HG03060 (cell line): ENCODE results near the gene VAV1.
"Not testable (repeated sequence)": the region's sequence is repeated elsewhere in the genome, so short reads cannot be mapped to it uniquely, and the experiment has no call there.

ENCODE experiments used
- ATAC-seq: cut with Tn5 transposase; IDR thresholded peaks from one replicate; pipeline ENCODE4 v1.9.1; 2021; ENCODE audit warnings: low read depth, moderate number of reproducible peaks; ENCODE audit not compliant: unreplicated experiment

The VAV1 gene

GRCh38 chr19:6811378-6811777 lies 38.9 kb downstream of the VAV1 start:
- no peak for ATAC-seq

GRCh38 chr19:6811906-6812305 lies 39.4 kb downstream of the VAV1 start:
- no peak for ATAC-seq

- ATAC-seq: no peak
Observed at GRCh38 chr19:6812612-6813011, 40.1 kb downstream of the VAV1 start.

GRCh38 chr19:6813659-6814058 lies 41.2 kb downstream of the VAV1 start:
- no peak for ATAC-seq

GRCh38 chr19:6817179-6817578 lies 44.7 kb downstream of the VAV1 start:
- ATAC-seq: no peak

- no peak for ATAC-seq
Observed at GRCh38 chr19:6818246-6818645, 45.7 kb downstream of the VAV1 start.

- no peak for ATAC-seq
Observed at GRCh38 chr19:6819323-6819722, 46.8 kb downstream of the VAV1 start.

GRCh38 chr19:6820237-6820636 lies 47.7 kb downstream of the VAV1 start:
- ATAC-seq: no peak

- ATAC-seq: no peak
Observed at GRCh38 chr19:6821639-6822310, 49.3 kb downstream of the VAV1 start.

- ATAC-seq: no peak
Observed at GRCh38 chr19:6822311-6822670, 49.8 kb downstream of the VAV1 start.

- ATAC-seq: no peak
Observed at GRCh38 chr19:6825076-6825774, 52.7 kb downstream of the VAV1 start.

- ATAC-seq: no peak
Observed at GRCh38 chr19:6826281-6826920, 53.9 kb downstream of the VAV1 start.

GRCh38 chr19:6828306-6828697 lies 55.8 kb downstream of the VAV1 start:
- no peak for ATAC-seq

GRCh38 chr19:6828698-6829633 lies 56.5 kb downstream of the VAV1 start:
- ATAC-seq: no peak

GRCh38 chr19:6829829-6830228 lies 57.3 kb downstream of the VAV1 start:
- not testable (repeated sequence) for ATAC-seq

GRCh38 chr19:6831084-6831483 lies 58.6 kb downstream of the VAV1 start:
- not testable (repeated sequence) for ATAC-seq

GRCh38 chr19:6832412-6832811 lies 59.9 kb downstream of the VAV1 start:
- ATAC-seq: no peak

GRCh38 chr19:6833166-6833790 lies 60.8 kb downstream of the VAV1 start:
- no peak for ATAC-seq

GRCh38 chr19:6834433-6834832 lies 61.9 kb downstream of the VAV1 start:
- no peak for ATAC-seq

- ATAC-seq: no peak
Observed at GRCh38 chr19:6835501-6835900, 63.0 kb downstream of the VAV1 start.
